SU-DHL-6 (cell line): ENCODE results near the gene ASAP2.

Experiments used
- H2AFZ ChIP-seq: fragments of 200-600 bp; sonication (generic); 2 replicates; pipeline ENCODE4 v1.6.1; 2014; ENCODE audit warnings: low read depth, mild to moderate bottlenecking, moderate library complexity, mixed read lengths, antibody characterized with exemption, low read length; ENCODE audit not compliant: severe bottlenecking
- H3F3A ChIP-seq: fragments of 200-600 bp; shearing (Covaris generic); 2 replicates; pipeline ENCODE4 v1.6.0; 2016; ENCODE audit warnings: antibody characterized with exemption, mild to moderate bottlenecking; ENCODE audit not compliant: insufficient read depth
- H3K27ac ChIP-seq: fragments of 200-600 bp; sonication (generic); 2 replicates; pipeline ENCODE4 v1.5.1; 2016; ENCODE audit warnings: low read depth, mild to moderate bottlenecking, low read length, moderate library complexity, mixed read lengths
- H3K27me3 ChIP-seq: fragments of 200-600 bp; sonication (generic), shearing (Covaris generic); 2 replicates; pipeline ENCODE4 v1.6.0; 2014; ENCODE audit warnings: mild to moderate bottlenecking, low read length
- H3K36me3 ChIP-seq: fragments of 200-600 bp; sonication (generic); 2 replicates; pipeline ENCODE4 v1.6.1; 2014; ENCODE audit warnings: mild to moderate bottlenecking, low read length, mixed read lengths
- H3K4me2 ChIP-seq: fragments of 300-600, 200-600 bp; shearing (Covaris generic), sonication (generic); 2 replicates; pipeline ENCODE4 v1.6.0; 2014; ENCODE audit warnings: low read length, low read depth, mild to moderate bottlenecking; ENCODE audit not compliant: poor library complexity, severe bottlenecking
- H3K4me3 ChIP-seq: fragments of 200-600 bp; sonication (generic); 2 replicates; pipeline ENCODE4 v1.5.1; 2014; ENCODE audit warnings: antibody characterized with exemption, low read length, mild to moderate bottlenecking, mixed read lengths; ENCODE audit not compliant: insufficient read depth, poor library complexity, severe bottlenecking
- H3K79me2 ChIP-seq: fragments of 200-600 bp; sonication (generic); 2 replicates; pipeline ENCODE4 v1.6.1; 2014; ENCODE audit warnings: mild to moderate bottlenecking, low read length, moderate library complexity; ENCODE audit not compliant: insufficient read depth
- H3K9ac ChIP-seq: fragments of 200-600 bp; sonication (generic); 2 replicates; pipeline ENCODE4 v1.7.0; 2014; ENCODE audit warnings: mild to moderate bottlenecking, low read length
- H3K9me2 ChIP-seq: fragments of 200-600 bp; sonication (generic); replicated peaks from 2 replicates; pipeline ENCODE4 v1.6.1; 2014; ENCODE audit warnings: low read length; ENCODE audit not compliant: insufficient read depth
- H3K9me3 ChIP-seq: fragments of 200-600 bp; sonication (generic); 2 replicates; pipeline ENCODE4 v1.6.1; 2014; ENCODE audit warnings: low read length, mixed read lengths; ENCODE audit not compliant: insufficient read depth
- H4K20me1 ChIP-seq: fragments of 200-600 bp; sonication (generic); 2 replicates; pipeline ENCODE4 v1.6.1; 2014; ENCODE audit warnings: low read depth, mild to moderate bottlenecking, antibody characterized with exemption, low read length, moderate library complexity, mixed read lengths
- EZH2phosphoT487 ChIP-seq: fragments of 200-600 bp; sonication (generic), shearing (Covaris generic); conservative IDR thresholded peaks from 2 replicates; pipeline ENCODE4 v1.6.1; 2018; ENCODE audit warnings: mild to moderate bottlenecking, antibody characterized with exemption, low read length, moderate library complexity, mixed read lengths
- TF ChIP-seq, protein P1 (sequence below): fragments of 200-600 bp; sonication (generic); IDR thresholded peaks from one replicate; pipeline ENCODE4 v1.5.1; 2017; ENCODE audit warnings: antibody characterized with exemption, mild to moderate bottlenecking, low read length, moderate library complexity; ENCODE audit not compliant: insufficient read depth, poor library complexity, severe bottlenecking

Gene ASAP2

DNA sequence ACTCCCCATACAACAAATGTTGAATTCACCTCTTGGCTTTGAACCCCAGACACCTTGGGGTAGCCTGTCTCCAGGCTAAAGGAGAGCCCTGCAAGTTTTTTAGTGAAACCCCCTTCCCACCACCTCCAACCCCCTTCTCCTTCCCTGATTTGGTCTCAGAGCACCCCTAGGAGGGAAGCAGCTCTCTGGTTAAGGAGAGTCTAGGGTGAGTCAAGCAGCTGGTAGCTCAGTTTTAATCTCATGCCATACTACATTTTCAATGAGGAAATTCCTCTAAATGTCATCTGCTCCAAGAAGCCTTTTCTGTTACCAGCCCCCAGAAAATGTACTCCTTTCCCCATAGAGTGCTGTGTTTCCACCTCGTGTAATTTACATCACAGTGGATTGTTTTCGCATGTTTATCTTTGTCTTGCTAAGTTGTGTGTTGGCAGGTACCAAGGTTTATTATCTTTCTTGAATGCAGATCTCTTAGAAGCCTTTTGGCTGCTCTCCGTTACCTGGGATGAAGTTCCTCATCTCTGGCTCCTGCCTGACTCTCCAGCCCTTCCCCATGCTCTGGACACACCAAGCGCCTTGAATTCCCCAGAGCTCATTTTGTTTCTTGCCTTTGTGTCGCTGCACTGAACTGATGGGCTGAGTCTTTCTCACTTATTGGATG, 82.2 kb downstream of the ASAP2 start:
- Histone ChIP-seq H3K9me2 (no peaks in the 10 kb centered on the region), H3K4me2 (no peak overlapping the region), H3K36me3 (no peaks in the 10 kb centered on the region), H3K27me3 (no peaks in the 10 kb centered on the region), H4K20me1 (no peaks in the 10 kb centered on the region), H3K9ac (no peak overlapping the region), H3K27ac (no peak overlapping the region), H2AFZ (no peak overlapping the region), H3K9me3 (no peaks in the 10 kb centered on the region), H3K79me2 (no peaks in the 10 kb centered on the region), H3F3A (no peaks in the 10 kb centered on the region), H3K4me3 (no peak overlapping the region)
- TF ChIP-seq, protein P1, sequence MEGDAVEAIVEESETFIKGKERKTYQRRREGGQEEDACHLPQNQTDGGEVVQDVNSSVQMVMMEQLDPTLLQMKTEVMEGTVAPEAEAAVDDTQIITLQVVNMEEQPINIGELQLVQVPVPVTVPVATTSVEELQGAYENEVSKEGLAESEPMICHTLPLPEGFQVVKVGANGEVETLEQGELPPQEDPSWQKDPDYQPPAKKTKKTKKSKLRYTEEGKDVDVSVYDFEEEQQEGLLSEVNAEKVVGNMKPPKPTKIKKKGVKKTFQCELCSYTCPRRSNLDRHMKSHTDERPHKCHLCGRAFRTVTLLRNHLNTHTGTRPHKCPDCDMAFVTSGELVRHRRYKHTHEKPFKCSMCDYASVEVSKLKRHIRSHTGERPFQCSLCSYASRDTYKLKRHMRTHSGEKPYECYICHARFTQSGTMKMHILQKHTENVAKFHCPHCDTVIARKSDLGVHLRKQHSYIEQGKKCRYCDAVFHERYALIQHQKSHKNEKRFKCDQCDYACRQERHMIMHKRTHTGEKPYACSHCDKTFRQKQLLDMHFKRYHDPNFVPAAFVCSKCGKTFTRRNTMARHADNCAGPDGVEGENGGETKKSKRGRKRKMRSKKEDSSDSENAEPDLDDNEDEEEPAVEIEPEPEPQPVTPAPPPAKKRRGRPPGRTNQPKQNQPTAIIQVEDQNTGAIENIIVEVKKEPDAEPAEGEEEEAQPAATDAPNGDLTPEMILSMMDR = no peak

DNA sequence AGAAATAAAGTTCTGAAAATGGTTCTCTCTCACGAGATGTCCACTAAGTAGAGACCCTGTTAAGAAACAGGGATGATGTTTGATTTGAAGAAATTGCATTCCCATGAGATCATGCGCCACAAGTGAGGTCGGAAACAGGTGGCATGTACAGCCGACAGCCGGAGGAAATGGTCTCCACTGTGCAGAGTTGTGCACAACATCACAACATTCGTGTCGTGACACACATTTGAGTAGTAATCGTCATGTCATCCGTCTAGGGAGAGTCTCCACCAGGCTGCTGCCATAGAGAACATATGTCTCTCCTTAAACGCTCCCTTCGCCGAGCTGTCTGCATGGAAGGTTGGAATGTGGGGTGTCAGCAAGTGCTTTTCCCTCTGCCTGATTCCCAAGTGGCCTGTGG, 84.7 kb downstream of the ASAP2 start:
- H3K9me3 ChIP-seq = no peaks in the 10 kb centered on the region
- H3K9me2 ChIP-seq = no peaks in the 10 kb centered on the region
- no peaks in the 10 kb centered on the region for H3K36me3 ChIP-seq
- H3K9ac ChIP-seq = no peak overlapping the region
- H3K4me2 ChIP-seq = no peak overlapping the region
- H3F3A ChIP-seq = no peaks in the 10 kb centered on the region
- no peak overlapping the region for H3K27ac ChIP-seq
- no peaks in the 10 kb centered on the region for H3K79me2 ChIP-seq
- TF ChIP-seq, protein P1 = no peak
- no peaks in the 10 kb centered on the region for H3K27me3 ChIP-seq
- H4K20me1 ChIP-seq = no peaks in the 10 kb centered on the region
- no peak overlapping the region for H3K4me3 ChIP-seq
- no peak overlapping the region for H2AFZ ChIP-seq

DNA sequence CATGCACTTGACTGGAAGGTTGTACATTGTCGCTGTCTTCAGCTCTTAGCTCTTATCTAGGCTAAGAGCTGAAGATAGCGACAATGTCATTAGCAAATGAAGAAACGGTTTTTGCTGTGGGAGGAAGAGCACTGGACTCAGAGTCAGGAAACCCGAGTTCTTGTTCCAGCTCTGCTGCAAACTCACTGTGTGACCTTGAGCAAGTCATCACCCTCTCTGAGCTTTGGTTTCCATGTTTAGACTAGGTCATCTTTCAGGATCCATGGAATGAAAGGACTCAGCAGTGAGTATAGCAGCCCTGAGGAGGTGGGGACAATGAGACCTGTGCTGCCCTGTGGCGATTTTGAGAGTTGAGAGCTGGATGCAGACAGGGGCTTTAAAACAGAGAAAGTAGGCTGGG, 85.3 kb downstream of the ASAP2 start:
- no peak overlapping the region for H2AFZ ChIP-seq
- no peaks in the 10 kb centered on the region for H3K36me3 ChIP-seq
- no peak overlapping the region for H3K9ac ChIP-seq
- H3K27ac ChIP-seq = no peak overlapping the region
- H3F3A ChIP-seq = no peaks in the 10 kb centered on the region
- H3K27me3 ChIP-seq = no peaks in the 10 kb centered on the region
- H3K4me3 ChIP-seq = no peak overlapping the region
- H4K20me1 ChIP-seq = no peaks in the 10 kb centered on the region
- no peak for TF ChIP-seq EZH2phosphoT487
- TF ChIP-seq, protein P1 = no peak
- H3K4me2 ChIP-seq = no peak overlapping the region
- H3K9me3 ChIP-seq = no peaks in the 10 kb centered on the region
- H3K79me2 ChIP-seq = no peaks in the 10 kb centered on the region
- H3K9me2 ChIP-seq = no peaks in the 10 kb centered on the region
